Measurements from ENCODE around the gene GTF3C5. TPM values are rescaled to one million over a fixed set of nuclear protein-coding genes. Genes with fewer than 3 reads are reported as not detected.

The GTF3C5 gene
- total RNA-seq, 3 donors from 2014 or later (not counting 1 experiment from before 2014, with no cell fraction given) = 52.6 to 69.2 (median 60.4) TPM

GRCh38 chr9:133003671-133004090, 27.1 kb upstream of the GTF3C5 start:
- Mint-ChIP-seq H3K4me3 (no peak overlapping the region), H3K9me3 (peaks cover 0 to 2% of the 10 kb centered on the region in 2 donors), H3K36me3 (no peaks in the 10 kb centered on the region), H3K27me3 (ENCODE audit: low read depth in 2 of 2) (peaks cover 0 to 10% of the 10 kb centered on the region in 2 donors), H3K4me1 (peaks cover 0 to 18% of the 10 kb centered on the region in 2 donors), H3K27ac (peak overlapping the region in 1 of 2 donors; percentile 63)
- no peaks in the 10 kb centered on the region for H3K27me3 ChIP-seq (ENCODE audit: control insufficient read depth, insufficient read depth, low read length)
- no peak overlapping the region for H3K4me3 ChIP-seq (ENCODE audit: low read length)
- intact Hi-C loops (cut with micrococcal nuclease) = no loop called here
- no peaks in the 10 kb centered on the region for H3K9me3 ChIP-seq (ENCODE audit: control insufficient read depth, insufficient read depth, low read length)
- no peak overlapping the region for H3K27ac ChIP-seq (ENCODE audit: low read length)
- DNase-seq (no peak), ATAC-seq (no peak)
- 39% methylated on average over 9 of the region's 9 CpGs for WGBS (ENCODE audit: insufficient coverage)
- TF ChIP-seq, protein P1, sequence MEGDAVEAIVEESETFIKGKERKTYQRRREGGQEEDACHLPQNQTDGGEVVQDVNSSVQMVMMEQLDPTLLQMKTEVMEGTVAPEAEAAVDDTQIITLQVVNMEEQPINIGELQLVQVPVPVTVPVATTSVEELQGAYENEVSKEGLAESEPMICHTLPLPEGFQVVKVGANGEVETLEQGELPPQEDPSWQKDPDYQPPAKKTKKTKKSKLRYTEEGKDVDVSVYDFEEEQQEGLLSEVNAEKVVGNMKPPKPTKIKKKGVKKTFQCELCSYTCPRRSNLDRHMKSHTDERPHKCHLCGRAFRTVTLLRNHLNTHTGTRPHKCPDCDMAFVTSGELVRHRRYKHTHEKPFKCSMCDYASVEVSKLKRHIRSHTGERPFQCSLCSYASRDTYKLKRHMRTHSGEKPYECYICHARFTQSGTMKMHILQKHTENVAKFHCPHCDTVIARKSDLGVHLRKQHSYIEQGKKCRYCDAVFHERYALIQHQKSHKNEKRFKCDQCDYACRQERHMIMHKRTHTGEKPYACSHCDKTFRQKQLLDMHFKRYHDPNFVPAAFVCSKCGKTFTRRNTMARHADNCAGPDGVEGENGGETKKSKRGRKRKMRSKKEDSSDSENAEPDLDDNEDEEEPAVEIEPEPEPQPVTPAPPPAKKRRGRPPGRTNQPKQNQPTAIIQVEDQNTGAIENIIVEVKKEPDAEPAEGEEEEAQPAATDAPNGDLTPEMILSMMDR (IDR thresholded peaks at IDR 0.05) = no peak
- peaks cover 25% of the 10 kb centered on the region for H3K4me1 ChIP-seq (ENCODE audit: control insufficient read depth, insufficient read depth, low read length)
- H3K36me3 ChIP-seq (ENCODE audit: control insufficient read depth, insufficient read depth, low read length) = no peaks in the 10 kb centered on the region

DNA sequence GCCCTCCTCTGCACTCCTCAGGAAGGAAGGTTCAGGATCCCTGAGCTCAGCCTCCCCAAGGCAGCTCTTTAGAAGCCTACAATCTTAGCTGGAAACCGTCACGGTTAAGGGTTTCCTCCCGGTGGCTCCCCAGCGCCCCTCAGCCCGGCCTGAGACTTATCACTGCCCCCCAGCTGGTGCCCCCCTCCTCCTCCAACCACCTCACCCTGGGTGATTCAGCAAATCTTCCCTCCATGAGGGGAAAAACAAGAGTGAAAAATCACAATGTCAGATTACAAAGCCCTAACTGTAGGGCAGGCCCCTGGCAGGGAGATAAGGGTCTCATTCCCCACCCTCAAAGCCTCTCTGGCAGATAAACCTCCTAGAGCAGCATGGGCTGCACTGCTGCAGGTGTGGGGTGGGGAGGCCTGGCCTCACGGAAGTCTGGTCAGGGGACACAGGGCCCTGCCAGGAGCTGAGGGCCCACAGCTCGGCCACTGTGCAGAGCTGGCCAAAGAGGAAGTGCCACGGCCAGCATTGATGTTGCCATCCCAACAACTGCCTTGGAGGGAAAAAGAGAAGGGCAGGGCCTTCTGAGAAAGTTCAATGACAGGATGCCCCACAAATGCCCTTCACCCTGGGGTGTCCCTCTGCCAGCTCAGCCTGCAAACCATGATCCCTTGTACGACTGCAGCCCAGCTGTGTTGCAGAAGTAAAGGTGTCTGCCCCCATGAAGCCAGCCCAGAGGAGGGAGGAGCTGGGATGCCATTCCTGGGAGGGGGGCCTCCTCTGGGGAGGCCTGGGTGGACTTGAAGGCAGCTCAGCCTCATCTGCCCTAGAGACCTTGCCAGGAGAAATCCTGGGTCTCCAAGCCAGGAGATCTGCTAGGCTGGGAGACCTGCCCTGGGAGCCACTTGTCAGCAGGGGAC, 26.5 kb upstream of the GTF3C5 start:
- Histone ChIP-seq H3K36me3 (ENCODE audit: control insufficient read depth, insufficient read depth, low read length) (no peaks in the 10 kb centered on the region), H3K9me3 (ENCODE audit: control insufficient read depth, insufficient read depth, low read length) (no peaks in the 10 kb centered on the region), H3K4me1 (ENCODE audit: control insufficient read depth, insufficient read depth, low read length) (peaks cover 25% of the 10 kb centered on the region), H3K27ac (ENCODE audit: low read length) (no peak overlapping the region), H3K4me3 (ENCODE audit: low read length) (no peak overlapping the region), H3K27me3 (ENCODE audit: control insufficient read depth, insufficient read depth, low read length) (no peaks in the 10 kb centered on the region)
- 42% methylated on average over 9 of the region's 9 CpGs for WGBS (ENCODE audit: insufficient coverage)
- H3K27ac Mint-ChIP-seq = no peak overlapping the region
- DNase-seq (no peak), ATAC-seq (no peak)
- peaks cover 0 to 18% of the 10 kb centered on the region in 2 donors for H3K4me1 Mint-ChIP-seq
- no peaks in the 10 kb centered on the region for H3K36me3 Mint-ChIP-seq
- H3K4me3 Mint-ChIP-seq = no peak overlapping the region
- peaks cover 0 to 12% of the 10 kb centered on the region in 2 donors for H3K27me3 Mint-ChIP-seq (ENCODE audit: low read depth in 2 of 2)
- intact Hi-C loops (cut with micrococcal nuclease) = no loop called here
- TF ChIP-seq, protein P1 (IDR thresholded peaks at IDR 0.05) = no peak
- peaks cover 0 to 2% of the 10 kb centered on the region in 2 donors for H3K9me3 Mint-ChIP-seq

GRCh38 chr9:133004999-133005760, 25.6 kb upstream of the GTF3C5 start:
- no peak for DNase-seq
- Mint-ChIP-seq H3K9me3 (peaks cover 0 to 2% of the 10 kb centered on the region in 2 donors), H3K27ac (no peak overlapping the region), H3K4me1 (peaks cover 0 to 12% of the 10 kb centered on the region in 2 donors), H3K27me3 (ENCODE audit: low read depth in 2 of 2) (peaks cover 0 to 15% of the 10 kb centered on the region in 2 donors), H3K36me3 (no peaks in the 10 kb centered on the region), H3K4me3 (no peak overlapping the region)
- H3K27me3 ChIP-seq (ENCODE audit: control insufficient read depth, insufficient read depth, low read length) = no peaks in the 10 kb centered on the region
- peaks cover 25% of the 10 kb centered on the region for H3K4me1 ChIP-seq (ENCODE audit: control insufficient read depth, insufficient read depth, low read length)
- ATAC-seq = no peak
- 83% methylated on average over 14 of the region's 14 CpGs for WGBS (ENCODE audit: insufficient coverage)
- H3K36me3 ChIP-seq (ENCODE audit: control insufficient read depth, insufficient read depth, low read length) = no peaks in the 10 kb centered on the region
- H3K9me3 ChIP-seq (ENCODE audit: control insufficient read depth, insufficient read depth, low read length) = no peaks in the 10 kb centered on the region
- TF ChIP-seq, protein P1 (IDR thresholded peaks at IDR 0.05) = no peak
- no peak overlapping the region for H3K4me3 ChIP-seq (ENCODE audit: low read length)
- intact Hi-C loops (cut with micrococcal nuclease) = no loop called here
- no peak overlapping the region for H3K27ac ChIP-seq (ENCODE audit: low read length)
